Psoas muscle (tissue), 8 donors: Measurements from ENCODE around the gene CHST8. TPM values are rescaled to one million over a fixed set of nuclear protein-coding genes. Genes with fewer than 3 reads are reported as not detected.

Experiments
- ATAC-seq, 4 donors: fragments of 200-7000 bp; cut with Tn5 transposase; one replicate each; pipeline ENCODE4 v1.9.1; 2020; ENCODE audit warnings: moderate library complexity in 3 of 4, mild to moderate bottlenecking in 2 of 4
- DNase-seq, 2 donors: peaks; one replicate each; pipeline ENCODE4 v3.0.0-alpha.2; 2020
- H3K27ac ChIP-seq: fragments of 200-600 bp; one replicate; pipeline ENCODE4 v1.8.0; 2022
- H3K27me3 ChIP-seq, 3 donors: fragments of 200-600 bp in 1 of 3; one replicate each; pipeline versions ENCODE4 v1.6.1 to v1.8.0; 2013 to 2022; ENCODE audit warnings: low read length in 2 of 3, mild to moderate bottlenecking in 2 of 3, moderate library complexity in 1 of 3; ENCODE audit not compliant: insufficient read depth in 3 of 3
- H3K36me3 ChIP-seq, 2 donors: fragments of 200-600 bp in 1 of 2; one replicate each; pipeline versions ENCODE4 v1.6.1 to v1.8.0; 2013 to 2022; ENCODE audit warnings: low read depth in 1 of 2, mild to moderate bottlenecking in 1 of 2, moderate library complexity in 1 of 2; ENCODE audit not compliant: insufficient read depth in 1 of 2
- H3K4me1 ChIP-seq: fragments of 200-600 bp; one replicate; pipeline ENCODE4 v1.8.0; 2022
- H3K4me3 ChIP-seq: fragments of 200-600 bp; one replicate; pipeline ENCODE4 v1.8.0; 2022; ENCODE audit warnings: mild to moderate bottlenecking
- H3K9me3 ChIP-seq: fragments of 200-600 bp; one replicate; pipeline ENCODE4 v1.8.0; 2022
- WGBS, 3 donors: extraction: QIAGEN DNeasy Blood & Tissue Kit; methylation state at CpG; one replicate each; pipeline versions ENCODE4 v1.1.6 to v1.1.7; 2013; 5-methylcytosine and 5-hydroxymethylcytosine counted together
- intact Hi-C, 2 donors: fragments of 100-400 bp; cut with DNase I; formaldehyde crosslinking; loops; one replicate each; pipeline versions ENCODE4 v1.11.0 to v1.14.2; 2022
- polyA plus RNA-seq, 3 donors: library from polyadenylated mRNA; stranded (reverse); fragments of 200-250 nt; gene quantifications; one replicate each; pipeline ENCODE4 v1.2.3, GENCODE V29; 2013
- total RNA-seq, 4 donors: library from RNA; stranded (reverse); fragmentation: NEBNext Ultra II Directional in 2 of 4; extraction: Animal tissue kit (Norgen Biotek cat#: 25700) in 2 of 4; gene quantifications; one replicate each; pipeline versions ENCODE4 v1.2.1 to v1.2.4, GENCODE V29; 2021 to 2023
- TF ChIP-seq, protein P1 (sequence below): fragments of 200-600 bp; IDR thresholded peaks from one replicate; pipeline ENCODE4 v1.8.0; 2022; ENCODE audit warnings: antibody characterized with exemption
- donor health status: healthy with polysubstance abuse.
- donor health status: DM: no; HTN: no; CAD: no; lungs with moderate emphysema.
- donor health status: Bipolar disorder and iron deficiency.
- donor health status: healthy.
- donor health status: DM: yes; HTN: yes; CAD: no.
- donor health status: DM: no; HTN: no; CAD: no.
- donor health status: DM: no; HTN: no; CAD: no.
- donor health status: DM: yes; HTN: yes; CAD: no.

The CHST8 gene
- total and polyA plus RNA-seq, 7 donors = 0.05 to 0.60 (median 0.23) TPM; not detected in 1

- ATAC-seq (no peak), DNase-seq (no peak)
- Histone ChIP-seq H3K27ac (no peak overlapping the region), H3K9me3 (no peaks in the 10 kb centered on the region), H3K27me3 (peaks cover 0 to 5% (median 1%) of the 10 kb centered on the region in 3 donors), H3K4me3 (no peak overlapping the region), H3K4me1 (no peaks in the 10 kb centered on the region), H3K36me3 (no peaks in the 10 kb centered on the region)
- TF ChIP-seq, protein P1, sequence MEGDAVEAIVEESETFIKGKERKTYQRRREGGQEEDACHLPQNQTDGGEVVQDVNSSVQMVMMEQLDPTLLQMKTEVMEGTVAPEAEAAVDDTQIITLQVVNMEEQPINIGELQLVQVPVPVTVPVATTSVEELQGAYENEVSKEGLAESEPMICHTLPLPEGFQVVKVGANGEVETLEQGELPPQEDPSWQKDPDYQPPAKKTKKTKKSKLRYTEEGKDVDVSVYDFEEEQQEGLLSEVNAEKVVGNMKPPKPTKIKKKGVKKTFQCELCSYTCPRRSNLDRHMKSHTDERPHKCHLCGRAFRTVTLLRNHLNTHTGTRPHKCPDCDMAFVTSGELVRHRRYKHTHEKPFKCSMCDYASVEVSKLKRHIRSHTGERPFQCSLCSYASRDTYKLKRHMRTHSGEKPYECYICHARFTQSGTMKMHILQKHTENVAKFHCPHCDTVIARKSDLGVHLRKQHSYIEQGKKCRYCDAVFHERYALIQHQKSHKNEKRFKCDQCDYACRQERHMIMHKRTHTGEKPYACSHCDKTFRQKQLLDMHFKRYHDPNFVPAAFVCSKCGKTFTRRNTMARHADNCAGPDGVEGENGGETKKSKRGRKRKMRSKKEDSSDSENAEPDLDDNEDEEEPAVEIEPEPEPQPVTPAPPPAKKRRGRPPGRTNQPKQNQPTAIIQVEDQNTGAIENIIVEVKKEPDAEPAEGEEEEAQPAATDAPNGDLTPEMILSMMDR = no peak
- intact Hi-C loops = no loop called here
- 89 to 94% (median 91%) methylated on average over 7 of the region's 7 CpGs for WGBS, 3 donors
Measured at GRCh38 chr19:33759356-33759755, 137.6 kb downstream of the CHST8 start.

DNA sequence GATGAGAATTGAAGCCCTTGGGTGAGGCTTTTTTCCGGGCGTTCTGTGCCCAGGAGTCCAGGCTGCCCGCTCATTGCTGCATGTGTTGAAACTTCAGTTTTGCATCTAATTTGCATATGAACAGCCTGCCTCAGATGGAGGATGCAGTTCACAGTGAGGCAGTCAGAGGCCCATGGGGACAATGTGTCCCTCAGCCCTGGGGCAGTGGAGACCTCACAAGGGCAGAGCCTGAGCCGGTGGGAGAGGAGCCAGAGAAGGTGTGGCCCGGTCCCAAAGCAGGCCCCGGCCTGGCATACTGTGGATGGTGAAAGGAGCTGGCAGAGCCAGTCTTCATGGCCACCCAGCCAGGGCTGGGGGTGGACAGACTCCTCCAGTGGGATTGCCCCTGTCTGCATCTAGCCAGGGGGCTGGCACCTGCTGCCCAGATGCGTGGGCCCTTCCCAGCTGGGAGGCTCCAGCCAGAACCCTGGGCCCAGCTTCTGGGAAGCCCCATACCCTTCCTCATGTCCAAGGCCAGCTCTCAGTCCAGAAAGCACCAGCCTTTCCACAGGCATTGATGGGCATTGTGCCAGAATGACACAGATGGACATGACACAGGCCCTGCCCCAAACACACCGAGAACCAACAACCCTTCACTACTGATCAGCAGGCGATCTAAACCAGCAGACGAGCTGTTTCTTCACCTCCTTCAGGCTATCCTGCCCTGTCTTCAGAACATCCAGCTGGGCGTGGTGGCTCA, 142.0 kb downstream of the CHST8 start:
- WGBS, 3 donors = 48 to 55% (median 53%) methylated on average over 11 of the region's 11 CpGs
- H3K4me1 ChIP-seq = no peaks in the 10 kb centered on the region
- no peaks in the 10 kb centered on the region for H3K9me3 ChIP-seq
- ATAC-seq (no peak), DNase-seq (no peak)
- H3K36me3 ChIP-seq = no peaks in the 10 kb centered on the region
- H3K4me3 ChIP-seq = no peak overlapping the region
- TF ChIP-seq, protein P1 = no peak
- H3K27ac ChIP-seq = no peak overlapping the region
- H3K27me3 ChIP-seq = peaks cover 0 to 13% (median 2%) of the 10 kb centered on the region in 3 donors
- intact Hi-C loops = no loop called here

DNA sequence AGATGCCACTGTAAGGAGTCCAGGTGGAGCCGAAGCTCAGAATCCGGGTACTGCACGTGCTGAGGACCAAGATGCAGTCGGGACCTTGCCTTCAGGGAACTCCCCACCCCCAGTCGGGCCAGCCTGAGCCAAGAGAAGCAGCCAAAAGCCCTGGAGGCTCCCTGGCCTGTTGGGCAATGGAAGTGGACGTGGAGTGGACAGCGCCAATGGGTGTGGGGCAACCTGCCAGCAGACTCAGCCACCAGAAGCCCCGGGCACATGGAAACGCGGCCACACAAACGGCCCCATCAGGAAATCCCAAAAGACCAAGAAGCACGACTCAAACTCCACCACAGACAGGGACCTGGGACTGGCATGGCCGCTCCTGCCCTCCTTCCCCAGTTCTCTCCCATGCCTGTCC, 144.9 kb downstream of the CHST8 start:
- Histone ChIP-seq H3K36me3 (no peaks in the 10 kb centered on the region), H3K27me3 (peaks cover 0 to 29% (median 2%) of the 10 kb centered on the region in 3 donors), H3K27ac (no peak overlapping the region), H3K9me3 (no peaks in the 10 kb centered on the region), H3K4me1 (no peaks in the 10 kb centered on the region), H3K4me3 (no peak overlapping the region)
- DNase-seq (no peak), ATAC-seq (no peak)
- intact Hi-C loops = no loop called here
- TF ChIP-seq, protein P1 = no peak
- WGBS, 3 donors = 63 to 74% (median 72%) methylated on average over 13 of the region's 13 CpGs

GRCh38 chr19:33767898-33768413, 146.2 kb downstream of the CHST8 start:
- ATAC-seq (no peak), DNase-seq (no peak)
- no peaks in the 10 kb centered on the region for H3K4me1 ChIP-seq
- H3K9me3 ChIP-seq = no peaks in the 10 kb centered on the region
- no peaks in the 10 kb centered on the region for H3K36me3 ChIP-seq
- H3K27me3 ChIP-seq = peaks cover 0 to 29% (median 2%) of the 10 kb centered on the region in 3 donors
- H3K4me3 ChIP-seq = no peak overlapping the region
- intact Hi-C loops = no loop called here
- TF ChIP-seq, protein P1 = no peak
- no peak overlapping the region for H3K27ac ChIP-seq
- WGBS, 3 donors = 37 to 41% (median 39%) methylated on average over 9 of the region's 9 CpGs
